Measurements from ENCODE around the gene FOXP1. TPM values are rescaled to one million over a fixed set of nuclear protein-coding genes. Genes with fewer than 3 reads are reported as not detected.

FOXP1 gene
- total and polyA plus RNA-seq, 2 of the 13 experiments (the other 11 are each of a cell fraction or from before 2014, with no cell fraction given), result 40.4 to 59.0 TPM

GRCh38 chr3:71584394-71585011, 975 bp upstream of the FOXP1 start (continued):
- no peak for TF ChIP-seq MXD1 (CRISPR knock-in tag; IDR thresholded peaks at IDR 0.05)
- TF ChIP-seq ZBTB7B (CRISPR knock-in tag; IDR thresholded peaks at IDR 0.05), result peak; percentile 57; the same call in 1 of the 2 replicates
- no peak for TF ChIP-seq REXO4 (CRISPR knock-in tag; IDR thresholded peaks at IDR 0.05; ENCODE audit: borderline replicate concordance)
- no peak for TF ChIP-seq ZMAT3 (CRISPR knock-in tag; conservative IDR thresholded peaks at IDR 0.05)
- TF ChIP-seq PATZ1 (CRISPR knock-in tag; IDR thresholded peaks at IDR 0.05), result 0 out of 2 replicates have a peak, but pooled peaks have one; percentile 61
- TF ChIP-seq ZEB1 (IDR thresholded peaks at IDR 0.05; ENCODE audit: insufficient replicate concordance, low read depth), result no peak
- TF ChIP-seq HOXA3 (CRISPR knock-in tag; IDR thresholded peaks at IDR 0.05), result peak; percentile 24; the same call in 1 of the 2 replicates
- TF ChIP-seq ZBTB42 (CRISPR knock-in tag; IDR thresholded peaks at IDR 0.05), result no peak
- no peak for TF ChIP-seq KDM6A (CRISPR knock-in tag; IDR thresholded peaks at IDR 0.05; ENCODE audit: low read depth)
- no peak for TF ChIP-seq ETS1 (CRISPR knock-in tag; IDR thresholded peaks at IDR 0.05)
- no peak for TF ChIP-seq FOXA1 (IDR thresholded peaks at IDR 0.05)
- no peak for TF ChIP-seq FOXA1 (CRISPR knock-in tag; IDR thresholded peaks at IDR 0.05)
- TF ChIP-seq ZNF510 (CRISPR knock-in tag; IDR thresholded peaks at IDR 0.05; ENCODE audit: low read depth), result no peak
- no peak for TF ChIP-seq KLF13 (CRISPR knock-in tag; IDR thresholded peaks at IDR 0.05)
- TF ChIP-seq DMTF1 (CRISPR knock-in tag; IDR thresholded peaks at IDR 0.05), result no peak
- no peak for TF ChIP-seq ZNF549 (CRISPR knock-in tag; IDR thresholded peaks at IDR 0.05)
- TF ChIP-seq RAD21 (CRISPR knock-in tag; IDR thresholded peaks at IDR 0.05), result no peak
- peak; percentile 54 to 64; a peak in 2 of 4 replicates for TF ChIP-seq POLR2A (IDR thresholded peaks at IDR 0.05; ENCODE audit: insufficient read depth in 1 of 2, low read depth in 2 of 2, low read length in 2 of 2)
- TF ChIP-seq ARID2 (CRISPR knock-in tag; IDR thresholded peaks at IDR 0.05; ENCODE audit: borderline replicate concordance), result no peak
- no peak for TF ChIP-seq MBD4 (IDR thresholded peaks at IDR 0.05; ENCODE audit: borderline replicate concordance, low read length)
- TF ChIP-seq NR2F1 (CRISPR knock-in tag; IDR thresholded peaks at IDR 0.05), result 0 out of 4 replicates have a peak, but pooled peaks of 1 of the 2 experiments have one; percentile 11
- 0 out of 2 replicates have a peak, but pooled peaks have one; percentile 48 for TF ChIP-seq ZNF292 (CRISPR knock-in tag; IDR thresholded peaks at IDR 0.05; ENCODE audit: borderline replicate concordance, low read depth)
- TF ChIP-seq ZNF263 (CRISPR knock-in tag; IDR thresholded peaks at IDR 0.05), result peak; percentile 74
- TF ChIP-seq SOX6 (IDR thresholded peaks at IDR 0.05), result no peak
- peak; percentile 49 for TF ChIP-seq SOX6 (CRISPR knock-in tag; IDR thresholded peaks at IDR 0.05)
- no peak for TF ChIP-seq ZNF772 (CRISPR knock-in tag; IDR thresholded peaks at IDR 0.05)
- no peak for TF ChIP-seq EED (CRISPR knock-in tag; IDR thresholded peaks at IDR 0.05)
- TF ChIP-seq ZNF619 (CRISPR knock-in tag; IDR thresholded peaks at IDR 0.05), result no peak
